ENCODE data around the gene DCAF4L1.

DCAF4L1 gene

DNA sequence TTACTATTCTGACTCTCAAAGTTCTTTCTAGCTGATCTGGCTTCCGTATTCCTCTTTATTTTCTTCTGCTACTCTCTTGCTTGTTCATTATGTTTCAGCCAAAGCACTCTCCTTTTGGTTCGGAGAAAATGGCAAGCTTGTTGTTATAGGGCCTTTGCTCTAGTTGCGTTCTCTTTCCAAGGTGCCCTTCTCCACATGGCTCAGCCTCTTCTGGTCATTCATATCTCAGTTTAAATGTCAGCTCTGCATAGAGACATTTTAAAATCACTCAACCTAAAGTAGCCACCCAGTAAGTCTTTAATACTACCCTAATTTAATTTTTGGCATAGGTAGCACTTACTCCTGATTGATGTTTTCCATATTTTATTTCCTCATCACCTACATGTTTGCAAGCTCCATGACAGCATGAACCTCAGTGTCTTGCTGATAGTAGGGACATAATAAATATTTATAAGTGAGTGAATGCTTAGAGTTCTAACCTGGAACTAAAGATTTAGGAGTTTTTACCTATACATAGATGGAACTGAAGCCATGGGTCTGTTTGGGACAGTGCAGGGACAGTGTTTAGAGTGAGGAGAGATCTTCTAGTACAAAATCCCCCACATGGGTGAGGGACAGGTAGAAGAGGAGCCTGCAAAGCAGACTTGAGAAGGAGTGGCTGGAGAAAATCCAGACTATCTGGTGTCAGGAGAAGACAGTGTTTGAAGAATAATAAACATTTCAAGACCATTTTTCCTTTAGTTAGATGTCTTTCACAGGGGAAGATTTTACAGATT is 26.6 kb downstream of the DCAF4L1 start:
- Mint-ChIP-seq H3K36me3 (ENCODE audit: low read depth) (peaks cover 74% of the 10 kb centered on the region), H3K27ac (no peak overlapping the region), H3K9me3 (no peaks in the 10 kb centered on the region), H3K4me1 (ENCODE audit: low read depth) (peaks cover 27% of the 10 kb centered on the region), H3K27me3 (no peaks in the 10 kb centered on the region), H3K4me3 (no peak overlapping the region)

DNA sequence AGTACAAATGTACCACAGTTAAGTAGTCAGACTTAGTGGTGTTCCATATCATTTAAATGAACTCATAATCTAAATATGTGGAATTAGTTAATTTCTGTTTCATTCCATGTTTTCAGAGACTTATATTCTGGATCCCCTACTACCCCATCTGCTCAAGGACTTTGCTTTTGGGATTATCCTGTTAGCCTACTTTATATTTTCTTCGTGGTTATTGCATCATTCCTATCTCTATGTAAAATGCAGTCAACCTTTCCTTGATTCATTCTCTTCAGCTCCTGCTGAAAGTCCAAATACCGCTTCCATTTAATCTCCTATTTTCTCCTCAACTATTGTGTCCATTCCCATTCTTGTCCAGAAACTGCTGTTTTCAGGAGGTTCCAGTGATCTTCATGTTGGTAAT is 33.9 kb downstream of the DCAF4L1 start:
- H3K27me3 Mint-ChIP-seq, result no peaks in the 10 kb centered on the region
- no peak overlapping the region for H3K4me3 Mint-ChIP-seq
- H3K9me3 Mint-ChIP-seq, result no peaks in the 10 kb centered on the region
- H3K27ac Mint-ChIP-seq, result peak overlapping the region; percentile 46
- peaks cover 54% of the 10 kb centered on the region for H3K36me3 Mint-ChIP-seq (ENCODE audit: low read depth)
- H3K4me1 Mint-ChIP-seq (ENCODE audit: low read depth), result peaks cover 18% of the 10 kb centered on the region

DNA sequence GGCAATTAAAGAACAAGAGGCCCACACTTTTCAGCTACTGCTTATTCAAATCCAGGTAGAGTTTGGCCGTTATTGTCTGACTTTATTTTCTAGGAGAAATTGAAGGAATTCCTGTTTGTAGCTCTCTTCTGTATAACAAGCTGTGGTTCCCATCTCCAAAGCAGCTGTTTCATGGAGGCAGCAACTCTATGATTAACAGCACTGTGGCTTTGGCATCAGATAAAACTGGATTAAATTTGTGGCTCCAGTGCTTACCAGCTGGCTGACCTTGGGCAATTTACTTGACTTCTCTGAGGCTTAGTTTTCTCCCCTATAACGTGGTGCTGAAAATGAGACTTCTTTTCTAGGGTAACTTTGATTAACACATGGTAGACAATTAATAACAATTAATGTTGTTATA is 36.9 kb downstream of the DCAF4L1 start:
- Mint-ChIP-seq H3K4me1 (ENCODE audit: low read depth) (peaks cover 15% of the 10 kb centered on the region), H3K4me3 (no peak overlapping the region), H3K9me3 (no peaks in the 10 kb centered on the region), H3K27me3 (no peaks in the 10 kb centered on the region), H3K36me3 (ENCODE audit: low read depth) (peaks cover 55% of the 10 kb centered on the region), H3K27ac (no peak overlapping the region)

Measured in stimulated activated naive CD8-positive, alpha-beta T cell treated with anti-CD3 and anti-CD28 coated beads, Interleukin-15, Interleukin-2, amounts not matched to agents 100 ng/mL and 50 ng/mL, for 24 hours (primary cell).